GM21529 (cell line): ENCODE data around the gene KRT73.

Source experiments
- ATAC-seq: cut with Tn5 transposase; IDR thresholded peaks from one replicate; pipeline ENCODE4 v1.9.1; 2021; ENCODE audit not compliant: unreplicated experiment

KRT73 gene

GRCh38 chr12:52573743-52574142 is 44.6 kb downstream of the KRT73 start, which contains the start of gene KRT74:
Gene KRT74, minus strand, starts transcription at chr12:52573843. Its CDS starts 66 bp downstream, at chr12:52573777.
- ATAC-seq: no peak

GRCh38 chr12:52573306-52573705 is 45.1 kb downstream of the KRT73 start:
- no peak for ATAC-seq

GRCh38 chr12:52570511-52570910 is 47.8 kb downstream of the KRT73 start:
- no peak for ATAC-seq

DNA sequence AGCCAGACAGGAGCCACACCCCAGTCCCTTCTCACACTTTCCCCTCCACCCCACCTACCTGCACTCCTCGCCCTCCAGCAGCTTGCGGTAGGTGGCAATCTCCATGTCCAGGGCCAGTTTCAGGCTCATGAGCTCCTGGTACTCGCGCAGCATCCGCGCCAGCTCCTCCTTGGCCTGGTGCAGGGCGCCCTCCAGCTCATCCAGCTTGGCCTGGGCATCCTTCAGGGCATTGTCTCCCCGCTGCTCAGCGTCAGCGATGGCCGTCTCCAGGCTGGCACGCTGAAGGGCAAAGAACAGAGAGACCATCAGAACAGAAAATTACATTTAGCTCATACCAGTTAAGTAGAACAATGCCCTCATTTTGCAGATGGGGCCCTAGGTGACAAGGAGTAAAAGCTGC is 50.2 kb downstream of the KRT73 start:
- ATAC-seq: no peak

- ATAC-seq: no peak
Observed at GRCh38 chr12:52566847-52567291, 51.5 kb downstream of the KRT73 start.

GRCh38 chr12:52564582-52564981 is 53.8 kb downstream of the KRT73 start:
- no peak for ATAC-seq

- ATAC-seq: no peak
Observed at GRCh38 chr12:52561880-52562449, 56.4 kb downstream of the KRT73 start.

DNA sequence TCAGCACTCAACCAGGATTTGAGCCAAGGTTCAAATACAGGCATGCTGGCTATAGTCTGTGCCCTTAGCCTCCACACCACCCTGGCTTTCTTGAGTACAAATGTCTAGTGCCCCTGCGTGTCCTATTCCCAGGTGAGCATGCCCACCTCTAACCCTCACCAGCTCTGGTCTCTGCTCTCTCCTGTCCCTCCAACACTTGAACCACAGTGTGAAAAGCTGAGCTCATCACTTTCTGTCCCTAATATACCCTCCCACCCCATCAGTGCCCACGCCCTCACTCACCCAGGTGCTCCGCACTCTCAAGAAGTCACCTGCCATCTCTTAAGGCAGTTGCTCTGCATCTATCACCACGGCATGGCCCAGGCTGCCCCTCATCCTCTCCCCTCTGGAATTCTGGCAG is 58.4 kb downstream of the KRT73 start:
- ATAC-seq: no peak

DNA sequence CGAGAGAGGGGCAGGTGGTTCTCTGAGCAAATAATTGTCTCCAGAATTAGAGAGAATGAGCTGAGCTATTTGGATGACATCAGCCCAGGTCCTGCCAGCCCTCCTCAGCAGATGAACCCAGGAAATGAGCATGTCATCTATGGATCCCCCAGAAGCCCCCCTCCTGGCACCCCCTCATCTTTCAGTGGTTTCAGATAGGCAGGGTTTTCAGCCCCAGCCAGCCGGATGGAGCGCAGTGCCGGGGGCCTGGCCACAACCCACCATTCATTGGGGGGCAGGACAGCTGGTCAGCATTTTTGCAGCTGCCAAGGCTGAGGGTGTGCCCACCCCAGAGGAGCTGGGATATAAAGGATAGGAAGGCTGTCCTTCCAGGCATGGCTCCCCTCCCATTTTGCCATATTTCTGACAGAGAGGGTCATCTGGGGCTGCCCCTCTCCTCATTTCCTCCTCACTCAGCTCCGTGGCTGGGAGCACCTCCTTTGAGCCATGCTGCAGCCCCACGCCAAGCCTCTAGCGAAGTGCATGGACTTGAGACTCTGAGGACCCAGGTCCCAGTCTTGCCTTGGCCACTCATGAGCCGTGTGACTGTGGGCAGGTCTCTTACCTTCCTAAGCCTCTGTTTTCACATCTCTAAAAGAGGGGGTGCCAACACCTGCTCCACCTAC is 59.4 kb downstream of the KRT73 start:
- no peak for ATAC-seq
